GM12873 (cell line): Measurements from ENCODE around the gene CDNF.

Source experiments
- TF ChIP-seq, protein P1 (sequence below): IDR thresholded peaks from 2 replicates; pipeline ENCODE4 v1.5.1; 2012; ENCODE audit warnings: low read depth, mild to moderate bottlenecking, moderate library complexity, low read length, control low read depth; ENCODE audit not compliant: insufficient read depth; ENCODE audit errors: missing control alignments

CDNF gene

DNA sequence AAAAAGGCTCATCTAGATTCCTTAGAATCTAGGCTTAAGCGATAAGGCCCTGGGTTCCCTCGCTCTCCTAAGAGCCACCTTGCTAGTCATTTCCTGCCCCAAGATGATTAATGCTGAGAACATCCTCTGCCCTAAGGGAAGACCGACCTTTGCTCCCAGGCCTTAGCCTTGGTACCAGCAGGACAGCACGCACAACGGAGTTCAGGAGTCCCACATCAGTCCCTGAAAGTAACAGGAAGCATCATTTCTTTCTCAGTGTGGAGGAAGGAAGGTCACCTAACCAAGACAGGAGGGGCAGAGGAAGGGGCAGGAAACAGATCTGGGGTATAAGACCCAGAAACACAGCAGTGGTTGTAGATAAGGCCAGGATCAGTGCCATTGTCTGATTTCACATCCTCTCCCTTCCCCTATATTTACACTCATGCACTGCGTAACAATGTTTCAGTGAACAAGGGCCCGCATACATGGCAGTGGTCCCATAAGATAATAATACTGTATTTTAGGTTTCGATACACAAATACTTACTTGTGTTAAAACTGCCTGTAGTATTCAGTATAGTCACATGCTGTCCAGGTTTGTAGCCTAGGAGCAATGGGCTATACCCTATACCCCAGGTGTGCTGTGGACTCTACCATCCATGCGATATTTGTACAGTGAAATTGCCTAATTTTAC, 55.0 kb downstream of the CDNF start:
- TF ChIP-seq, protein P1, sequence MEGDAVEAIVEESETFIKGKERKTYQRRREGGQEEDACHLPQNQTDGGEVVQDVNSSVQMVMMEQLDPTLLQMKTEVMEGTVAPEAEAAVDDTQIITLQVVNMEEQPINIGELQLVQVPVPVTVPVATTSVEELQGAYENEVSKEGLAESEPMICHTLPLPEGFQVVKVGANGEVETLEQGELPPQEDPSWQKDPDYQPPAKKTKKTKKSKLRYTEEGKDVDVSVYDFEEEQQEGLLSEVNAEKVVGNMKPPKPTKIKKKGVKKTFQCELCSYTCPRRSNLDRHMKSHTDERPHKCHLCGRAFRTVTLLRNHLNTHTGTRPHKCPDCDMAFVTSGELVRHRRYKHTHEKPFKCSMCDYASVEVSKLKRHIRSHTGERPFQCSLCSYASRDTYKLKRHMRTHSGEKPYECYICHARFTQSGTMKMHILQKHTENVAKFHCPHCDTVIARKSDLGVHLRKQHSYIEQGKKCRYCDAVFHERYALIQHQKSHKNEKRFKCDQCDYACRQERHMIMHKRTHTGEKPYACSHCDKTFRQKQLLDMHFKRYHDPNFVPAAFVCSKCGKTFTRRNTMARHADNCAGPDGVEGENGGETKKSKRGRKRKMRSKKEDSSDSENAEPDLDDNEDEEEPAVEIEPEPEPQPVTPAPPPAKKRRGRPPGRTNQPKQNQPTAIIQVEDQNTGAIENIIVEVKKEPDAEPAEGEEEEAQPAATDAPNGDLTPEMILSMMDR: no peak

DNA sequence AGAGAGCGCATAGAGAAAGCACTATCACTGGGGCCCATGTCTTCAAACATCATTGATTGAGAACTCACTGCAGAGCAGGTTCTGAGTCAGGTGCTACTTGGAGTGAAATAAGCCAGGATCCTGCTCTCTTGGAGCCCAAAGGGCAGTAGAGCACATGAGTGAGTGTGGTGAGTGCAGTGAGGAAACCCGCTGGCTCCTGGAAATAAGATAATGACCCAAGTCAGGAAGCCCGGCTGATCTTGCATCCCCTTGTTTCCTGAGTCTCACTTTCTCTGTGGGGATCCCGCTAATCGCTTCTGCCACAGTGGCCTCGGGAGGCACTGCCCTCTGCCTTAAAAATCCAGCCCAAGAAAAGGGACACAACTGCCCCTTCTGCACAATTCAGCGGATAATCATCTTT, 56.1 kb downstream of the CDNF start:
- TF ChIP-seq, protein P1: no peak

DNA sequence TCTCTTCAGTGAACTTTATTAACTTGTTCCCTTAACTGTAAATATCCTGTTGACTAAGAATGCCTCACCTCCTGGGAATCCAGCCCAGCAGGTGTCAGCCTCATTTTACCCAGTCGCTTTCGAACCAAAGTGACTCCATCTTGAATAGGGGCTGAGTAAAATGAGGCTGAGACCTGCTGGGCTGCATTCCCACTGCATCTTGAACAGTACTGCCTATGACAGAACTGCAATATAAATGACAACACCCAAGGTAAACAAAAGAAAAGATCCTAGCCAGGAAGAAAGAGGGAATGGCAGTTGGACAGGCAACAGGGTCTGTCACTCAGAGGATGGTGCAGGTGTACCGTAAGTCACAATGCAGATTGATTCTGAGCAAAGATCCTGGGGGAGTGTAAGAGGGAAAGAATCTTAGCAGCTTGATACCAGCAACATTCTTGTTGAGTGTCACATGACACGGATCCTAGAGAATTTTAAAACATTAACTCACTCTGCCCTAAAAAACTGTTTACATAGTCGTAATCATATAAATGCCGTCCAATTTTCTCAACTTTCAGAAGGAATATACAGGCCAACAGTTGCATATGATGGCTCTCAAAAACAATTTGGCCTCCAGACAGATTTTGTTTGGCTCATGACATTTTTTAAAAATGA, 58.7 kb downstream of the CDNF start:
- TF ChIP-seq, protein P1: no peak

DNA sequence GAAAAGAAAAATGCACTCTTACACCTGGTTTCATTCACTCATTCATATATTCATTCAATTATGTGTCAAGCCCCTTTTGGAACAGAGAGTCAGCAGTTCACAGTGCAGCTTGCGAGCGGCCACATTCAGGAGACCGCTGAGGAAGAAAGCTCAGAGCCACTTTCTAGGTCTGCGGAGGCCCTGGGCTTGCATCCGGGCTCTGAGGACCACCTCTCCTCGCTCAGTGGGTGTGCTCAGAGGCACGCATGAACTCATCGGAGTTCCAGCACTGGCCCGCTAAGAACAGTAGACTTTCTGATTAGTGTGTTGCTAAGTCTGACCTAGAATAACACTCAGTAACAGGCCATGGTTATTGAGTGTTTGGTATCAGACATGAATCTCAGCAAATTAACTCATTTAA, 61.3 kb downstream of the CDNF start:
- TF ChIP-seq, protein P1: no peak

DNA sequence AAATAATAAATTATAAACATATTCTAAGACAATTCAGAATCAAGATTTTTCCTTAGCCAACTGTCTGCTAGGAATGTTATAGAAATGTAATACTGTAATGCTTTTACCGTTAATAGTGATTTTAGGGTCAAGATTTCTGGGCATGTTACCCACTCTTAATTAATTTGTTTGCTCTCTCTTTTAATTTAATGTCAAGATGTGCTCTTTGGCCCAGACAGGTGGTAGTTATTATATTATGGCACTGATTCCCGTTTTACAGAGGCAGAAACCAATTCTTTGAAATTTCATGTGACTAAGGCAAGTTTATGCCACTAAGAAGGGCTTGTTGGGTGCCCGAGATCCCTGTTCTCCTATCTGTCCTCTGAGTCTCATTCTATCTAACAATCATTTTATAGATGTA, 62.2 kb downstream of the CDNF start:
- TF ChIP-seq, protein P1: no peak

DNA sequence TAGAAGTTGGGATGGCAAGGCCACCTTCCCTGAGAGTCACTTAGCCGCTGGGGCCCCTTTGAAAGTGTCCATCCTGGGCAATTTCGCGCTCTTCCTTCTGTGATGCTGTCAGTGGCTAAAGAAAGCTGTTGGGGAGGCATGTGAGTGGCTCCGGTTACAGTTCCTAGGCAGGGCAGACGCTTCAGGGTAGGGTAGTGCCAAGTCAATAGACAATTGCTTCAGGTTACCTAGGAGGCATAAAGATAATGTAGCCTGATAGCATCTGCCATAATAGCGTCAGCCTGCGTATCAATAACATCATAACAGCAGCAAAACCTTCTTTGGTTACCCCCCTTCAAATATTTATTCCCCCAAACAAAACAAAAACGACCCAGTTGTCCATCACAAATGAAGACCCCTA, 63.0 kb downstream of the CDNF start, which contains the start of gene FAM107B:
TSS of gene FAM107B (minus strand) at position 101 of the 400 bp plus-strand sequence. CDS start 234 bp downstream, outside the sequence.
- TF ChIP-seq, protein P1: no peak

DNA sequence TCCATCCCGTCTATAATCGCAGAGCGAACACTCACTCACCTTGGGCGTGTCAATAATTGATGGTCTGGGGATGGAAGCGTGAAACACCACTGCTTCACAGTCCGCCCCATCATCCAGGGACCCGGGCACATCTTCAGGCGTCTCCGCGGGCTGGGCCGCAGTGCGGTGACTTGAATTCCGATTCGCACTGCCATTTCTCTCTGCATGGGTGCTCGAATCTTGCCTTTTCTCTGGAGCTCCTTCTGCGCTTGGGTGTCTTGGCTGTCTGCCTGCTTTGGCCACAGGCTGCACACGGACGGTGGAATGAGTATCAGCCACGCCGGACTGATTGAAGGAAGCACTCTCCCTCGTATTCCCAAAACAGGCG, 63.6 kb downstream of the CDNF start:
- TF ChIP-seq, protein P1: no peak
